Smooth muscle cell of the coronary artery (primary cell): ENCODE measurements around the gene RIPPLY3. TPM values are rescaled to one million over a fixed set of nuclear protein-coding genes. Genes with fewer than 3 reads are reported as not detected.

Source experiments
- total RNA-seq: library from RNA; depleted of rRNA; stranded (reverse); fragments of >200 nt; gene quantifications from 2 replicates; pipeline ENCODE4 v1.2.3, GENCODE V29; 2014; ENCODE audit warnings: low replicate concordance

RIPPLY3 gene, protein sequence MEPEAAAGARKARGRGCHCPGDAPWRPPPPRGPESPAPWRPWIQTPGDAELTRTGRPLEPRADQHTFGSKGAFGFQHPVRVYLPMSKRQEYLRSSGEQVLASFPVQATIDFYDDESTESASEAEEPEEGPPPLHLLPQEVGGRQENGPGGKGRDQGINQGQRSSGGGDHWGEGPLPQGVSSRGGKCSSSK
- not detected in 2 replicates for total RNA-seq

DNA sequence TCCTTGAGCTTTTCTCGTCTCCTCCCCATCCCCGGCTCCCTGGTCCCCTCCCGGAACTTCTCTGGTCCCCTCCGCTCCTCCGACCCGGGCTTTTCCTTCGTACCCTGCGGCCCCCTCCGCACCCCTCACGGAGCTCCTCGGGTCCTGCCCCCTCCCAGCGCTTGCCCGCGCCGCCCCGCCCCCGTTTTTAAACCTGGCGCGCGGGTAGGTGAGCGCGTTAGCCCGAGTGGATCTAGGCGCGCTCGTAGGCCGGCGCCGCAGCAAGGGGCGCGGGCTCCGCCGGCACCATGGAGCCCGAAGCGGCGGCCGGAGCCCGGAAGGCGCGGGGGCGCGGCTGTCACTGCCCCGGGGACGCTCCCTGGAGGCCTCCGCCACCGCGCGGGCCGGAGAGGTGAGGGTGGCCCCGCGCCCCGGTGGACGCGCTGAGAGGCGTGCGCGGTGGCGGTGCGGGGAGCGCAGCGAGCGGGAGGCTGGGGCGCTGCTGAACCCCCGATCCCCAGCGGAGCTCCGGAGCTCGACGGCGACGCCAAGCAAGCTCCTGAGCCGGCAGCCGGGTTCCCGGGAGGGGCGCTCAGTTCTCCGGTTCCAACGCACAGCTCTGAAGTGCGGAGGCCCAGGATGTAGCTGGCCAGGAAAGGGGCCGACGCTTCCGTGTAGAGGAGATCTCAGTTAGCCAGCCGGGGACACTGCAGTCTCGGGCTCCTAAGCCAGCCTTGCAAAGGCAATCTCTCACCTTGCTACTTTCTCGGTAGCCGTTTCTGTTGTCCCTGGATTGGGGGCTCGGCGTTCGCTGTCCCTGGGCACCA is at the start of gene RIPPLY3:
TSS of gene RIPPLY3 (plus strand) at position 217 of the 806 bp plus-strand sequence. CDS start at position 288, 71 bp downstream.

DNA sequence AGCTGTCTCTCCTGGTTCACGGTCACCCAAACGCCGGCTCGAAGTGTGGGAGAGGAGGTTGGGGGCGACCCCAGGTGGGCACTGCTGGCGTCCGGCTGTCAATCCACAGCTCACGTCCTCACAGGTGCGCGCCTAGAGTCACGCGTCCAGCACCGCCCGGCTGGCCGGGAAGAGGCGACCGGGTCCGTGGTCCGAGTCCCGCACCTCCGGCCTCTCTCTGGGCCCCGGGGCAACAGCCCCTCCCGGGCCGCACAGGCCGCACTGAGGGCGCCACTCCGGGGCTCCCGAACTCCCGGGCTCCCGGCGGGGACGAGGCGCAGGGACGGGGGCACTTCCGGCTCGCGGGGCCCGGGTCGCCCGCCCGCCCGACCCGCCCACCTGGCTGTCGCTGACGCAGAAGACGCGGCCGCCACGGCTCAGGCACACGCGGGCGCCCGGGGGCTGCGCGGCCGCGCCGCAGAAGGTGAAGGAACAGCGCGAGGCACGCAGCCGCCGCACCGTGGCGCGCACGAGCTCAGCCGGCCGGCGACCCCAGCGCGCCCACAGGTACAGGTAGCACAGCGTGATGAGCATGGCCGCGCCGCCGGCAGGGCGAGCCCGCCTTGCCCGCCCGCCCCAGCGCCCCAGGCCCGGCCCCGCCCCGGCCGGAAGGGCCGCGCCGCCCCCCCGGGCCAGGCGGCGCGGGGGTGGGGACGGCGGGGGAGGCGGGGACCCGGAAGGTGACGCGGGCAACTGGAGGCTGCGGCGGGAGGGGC is 40.3 kb upstream of the RIPPLY3 start, which contains the start of gene HLCS:
TSS of gene HLCS (minus strand) at position 604 of the 755 bp plus-strand sequence. CDS start at position 573, 31 bp downstream.

Other genes starting within 250 kb of the RIPPLY3 start
- gene HLCS, start 40.0 kb upstream of the RIPPLY3 start, total RNA-seq = 20.8 and 27.1 TPM in 2 replicates
- gene PIGP, start 66.4 kb downstream of the RIPPLY3 start, total RNA-seq = 2.0 and 6.5 TPM in 2 replicates
- gene TTC3, start 66.6 kb downstream of the RIPPLY3 start, total RNA-seq = 119 and 295 TPM in 2 replicates